Fibroblast of lung (primary cell): ENCODE measurements around the gene FOXD1.

Experiments
- EZH2 ChIP-seq: IDR thresholded peaks from 2 replicates; pipeline ENCODE4 v1.5.1; 2012; ENCODE audit warnings: low read length, control low read depth, mild to moderate bottlenecking; ENCODE audit errors: missing control alignments
- TF ChIP-seq, protein P1 (sequence below), 2 donors: IDR thresholded peaks in 1 of 2; conservative IDR thresholded peaks in 1 of 2; 1 replicate in 1 of 2; 2 replicates in 1 of 2; pipeline ENCODE4 v1.5.1; 2011 to 2012; ENCODE audit warnings: low read length in 2 of 2, control low read depth in 1 of 2, inconsistent platforms in 1 of 2, low read depth in 1 of 2, mild to moderate bottlenecking in 1 of 2

DNA sequence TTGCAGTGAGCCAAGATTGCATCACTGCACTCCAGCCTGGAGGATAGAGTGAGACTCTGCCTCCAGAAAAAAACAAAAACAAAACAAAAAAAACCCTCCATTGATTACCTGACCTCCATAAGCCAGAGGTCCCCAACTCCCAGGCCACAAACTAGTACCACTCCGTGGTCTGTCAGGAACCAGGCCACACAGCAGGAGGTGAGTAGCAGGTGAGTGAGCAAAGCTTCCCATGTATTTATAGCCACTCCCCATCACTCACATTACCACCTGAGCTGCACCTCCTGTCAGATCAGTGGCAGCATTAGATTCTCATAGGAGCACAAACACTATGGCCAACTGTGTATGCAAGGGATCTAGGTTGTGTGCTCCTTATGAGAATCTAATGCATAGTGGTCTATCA, 35.9 kb upstream of the FOXD1 start:
- TF ChIP-seq, protein P1, sequence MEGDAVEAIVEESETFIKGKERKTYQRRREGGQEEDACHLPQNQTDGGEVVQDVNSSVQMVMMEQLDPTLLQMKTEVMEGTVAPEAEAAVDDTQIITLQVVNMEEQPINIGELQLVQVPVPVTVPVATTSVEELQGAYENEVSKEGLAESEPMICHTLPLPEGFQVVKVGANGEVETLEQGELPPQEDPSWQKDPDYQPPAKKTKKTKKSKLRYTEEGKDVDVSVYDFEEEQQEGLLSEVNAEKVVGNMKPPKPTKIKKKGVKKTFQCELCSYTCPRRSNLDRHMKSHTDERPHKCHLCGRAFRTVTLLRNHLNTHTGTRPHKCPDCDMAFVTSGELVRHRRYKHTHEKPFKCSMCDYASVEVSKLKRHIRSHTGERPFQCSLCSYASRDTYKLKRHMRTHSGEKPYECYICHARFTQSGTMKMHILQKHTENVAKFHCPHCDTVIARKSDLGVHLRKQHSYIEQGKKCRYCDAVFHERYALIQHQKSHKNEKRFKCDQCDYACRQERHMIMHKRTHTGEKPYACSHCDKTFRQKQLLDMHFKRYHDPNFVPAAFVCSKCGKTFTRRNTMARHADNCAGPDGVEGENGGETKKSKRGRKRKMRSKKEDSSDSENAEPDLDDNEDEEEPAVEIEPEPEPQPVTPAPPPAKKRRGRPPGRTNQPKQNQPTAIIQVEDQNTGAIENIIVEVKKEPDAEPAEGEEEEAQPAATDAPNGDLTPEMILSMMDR (conservative IDR thresholded peaks at IDR 0.05 in 1 of 2, IDR thresholded peaks at IDR 0.05 in 1 of 2; ENCODE audit: low read depth in 1 of 2, low read length in 2 of 2), result no peak
- no peak for TF ChIP-seq EZH2
